ENCODE data around the gene GPR32. TPM values are rescaled to one million over a fixed set of nuclear protein-coding genes. Genes with fewer than 3 reads are reported as not detected.

GPR32 gene
- total and polyA plus RNA-seq, 2 of the 8 experiments (the other 6 are each of a cell fraction or from before 2014, with no cell fraction given): not detected

- no peaks in the 10 kb centered on the region for H3K9me3 ChIP-seq (ENCODE audit: insufficient read depth in 2 of 2, low read depth in 1 of 2, low read length in 1 of 2)
- no peak overlapping the region; the same call in 1 of the 2 replicates for H4K8ac ChIP-seq (ENCODE audit: extremely low read depth, insufficient read depth, low read length)
- no peaks in the 10 kb centered on the region for H3K23me2 ChIP-seq (ENCODE audit: low read depth, low read length)
- peaks cover 28 to 60% (median 48%) of the 10 kb centered on the region in 4 experiments; a peak in 7 of 8 replicates for H3K36me3 ChIP-seq (ENCODE audit: control insufficient read depth in 2 of 4, insufficient read depth in 4 of 4, low read length in 3 of 4)
- no peak overlapping the region for H4K5ac ChIP-seq (ENCODE audit: insufficient read length, low read depth, low read length)
- H2BK15ac ChIP-seq (ENCODE audit: low read length): no peak overlapping the region
- peaks cover 10% of the 10 kb centered on the region for H3K79me1 ChIP-seq (ENCODE audit: low read depth, low read length)
- peaks cover 47 to 50% of the 10 kb centered on the region in 2 experiments for H4K20me1 ChIP-seq (replicated peaks in 1 of 2; ENCODE audit: control insufficient read depth in 1 of 2, insufficient read depth in 2 of 2, low read length in 2 of 2)
- no peak overlapping the region for H2BK5ac ChIP-seq (ENCODE audit: low read depth, low read length)
- no peak for DNase-seq (ENCODE audit: low read depth in 1 of 2, low spot score in 2 of 2)
- peaks cover 5 to 25% of the 10 kb centered on the region in 2 experiments for H3K79me2 ChIP-seq (ENCODE audit: control insufficient read depth in 1 of 2, insufficient read depth in 2 of 2, low read length in 2 of 2)
- H3K9ac ChIP-seq (replicated peaks in 1 of 4; ENCODE audit: extremely low read depth in 1 of 4, low read depth in 3 of 4, low read length in 3 of 4): no peak overlapping the region
- no peak overlapping the region for H4K91ac ChIP-seq (replicated peaks; ENCODE audit: insufficient read length, low read length)
- no peak overlapping the region for H2AFZ ChIP-seq (ENCODE audit: low read length)
- H3K4me3 ChIP-seq (ENCODE audit: extremely low read depth in 1 of 4, insufficient read depth in 2 of 4, low read depth in 3 of 4, low read length in 4 of 4): no peak overlapping the region
- no peaks in the 10 kb centered on the region for H3K27me3 ChIP-seq (replicated peaks in 1 of 4; ENCODE audit: control insufficient read depth in 3 of 4, extremely low read depth in 1 of 4, insufficient read depth in 3 of 4, low read length in 3 of 4)
- CTCF ChIA-PET (ENCODE audit: partially characterized antibody): interaction anchor here (0.7 to 1.5 kb wide), 7 partner anchors 16 to 125 kb away, joined by 3 to 6 read pairs (median 3); no protein-coding TSS in a partner anchor
- H3K14ac ChIP-seq (ENCODE audit: insufficient read length): no peak overlapping the region
- peaks cover 0 to 17% (median 9%) of the 10 kb centered on the region in 4 experiments; a peak in 5 of 7 replicates for H3K4me1 ChIP-seq (replicated peaks in 1 of 4; ENCODE audit: control insufficient read depth in 3 of 4, insufficient read depth in 4 of 4, low read length in 3 of 4)
- H3K18ac ChIP-seq (ENCODE audit: extremely low read depth, low read length): no peak overlapping the region
- H2BK12ac ChIP-seq (ENCODE audit: low read depth, low read length): no peak overlapping the region
- no peak overlapping the region for H3K56ac ChIP-seq (replicated peaks; ENCODE audit: insufficient read length, low read depth, low read length)
- POLR2A ChIA-PET (ENCODE audit: partially characterized antibody): interaction anchor here (0.6 to 15.0 kb wide), 17 partner anchors 10 to 446 kb away, joined by 3 to 275 read pairs (median 12); partner anchors contain the start of genes CLEC11A, KLK1, KLK15 and KLK3
- no peak overlapping the region for H3K4ac ChIP-seq (replicated peaks; ENCODE audit: insufficient read length, low read depth, low read length)
- H2BK120ac ChIP-seq (replicated peaks; ENCODE audit: low read depth, low read length): no peak overlapping the region
- no peak overlapping the region for H3K4me2 ChIP-seq (ENCODE audit: insufficient read depth in 1 of 2, low read depth in 2 of 2, low read length in 2 of 2)
- no peak overlapping the region for H2AK5ac ChIP-seq (ENCODE audit: low read depth, low read length)
- H3K23ac ChIP-seq (ENCODE audit: insufficient read length): no peak overlapping the region
- 76% methylated on average over 7 of the region's 7 CpGs; no CpG with 5 or more reads in 1 of the 2 experiments for WGBS, 2 experiments (ENCODE audit: extremely low coverage in 1 of 2, insufficient coverage in 1 of 2, insufficient read length in 1 of 2, insufficient replicate concordance in 2 of 2, low coverage in 1 of 2, low lambda C conversion rate in 2 of 2, missing lambda C conversion rate in 1 of 2)
- no peak overlapping the region for H2BK20ac ChIP-seq (ENCODE audit: low read length)
- H3K27ac ChIP-seq (ENCODE audit: low read depth, low read length): no peak overlapping the region
- FAIRE-seq: no peak
- TF ChIP-seq RBBP5 (IDR thresholded peaks at IDR 0.05; ENCODE audit: borderline replicate concordance, low read depth, low read length): no peak
- TF ChIP-seq USF2 (IDR thresholded peaks at IDR 0.05; ENCODE audit: low read length): no peak
- TF ChIP-seq POLR2AphosphoS5 (IDR thresholded peaks at IDR 0.05; ENCODE audit: low read depth, low read length): no peak
- TF ChIP-seq HDAC2 (IDR thresholded peaks at IDR 0.05; ENCODE audit: borderline replicate concordance in 1 of 2, low read depth in 2 of 2, low read length in 2 of 2): no peak
- no peak for TF ChIP-seq GTF2F1 (IDR thresholded peaks at IDR 0.05; ENCODE audit: borderline replicate concordance, low read depth, low read length)
- TF ChIP-seq EGR1 (IDR thresholded peaks at IDR 0.05; ENCODE audit: borderline replicate concordance, low read depth, low read length): no peak
- no peak for TF ChIP-seq ZNF274 (IDR thresholded peaks at IDR 0.05; ENCODE audit: borderline replicate concordance, extremely low read depth, low read length)
- TF ChIP-seq SIN3A (conservative IDR thresholded peaks at IDR 0.05 in 1 of 2, IDR thresholded peaks at IDR 0.05 in 1 of 2; ENCODE audit: low read depth in 1 of 2, low read length in 2 of 2): no peak
- no peak for TF ChIP-seq SRF (IDR thresholded peaks at IDR 0.05; ENCODE audit: low read depth, low read length)
- no peak for TF ChIP-seq CBX5 (IDR thresholded peaks at IDR 0.05; ENCODE audit: low read depth, low read length)
- TF ChIP-seq EP300 (IDR thresholded peaks at IDR 0.05; ENCODE audit: borderline replicate concordance in 1 of 2, low read depth in 2 of 2, low read length in 2 of 2): no peak
Observed at GRCh38 chr19:50797429-50797780, 27.1 kb downstream of the GPR32 start.
